Inflammatory macrophage treated with lipopolysaccharide for 4 hours (primary cell): ENCODE results near the gene ITGA1.

ENCODE experiments used
- DNase-seq: peaks from one replicate; pipeline ENCODE4 v3.0.0-alpha.2; 2020

ITGA1 gene

GRCh38 chr5:53006911-53007890 is 219.5 kb downstream of the ITGA1 start:
- peak; percentile 34 for DNase-seq

GRCh38 chr5:53008751-53009150 is 221.0 kb downstream of the ITGA1 start:
- DNase-seq: peak; percentile 81
